ENCODE data around the gene AFF3.

- TF ChIP-seq POLR2AphosphoS5 (IDR thresholded peaks at IDR 0.05): no peak
- no peak for TF ChIP-seq EP300 (IDR thresholded peaks at IDR 0.05)
- TF ChIP-seq CTCF (IDR thresholded peaks at IDR 0.05): no peak
- no peak for TF ChIP-seq POLR2A (IDR thresholded peaks at IDR 0.05)
Observed at GRCh38 chr2:99819766-99820165, 322.6 kb downstream of the AFF3 start.
